HCT116 (cell line): Measurements from ENCODE around the gene KIAA1586. TPM values are rescaled to one million over a fixed set of nuclear protein-coding genes. Genes with fewer than 3 reads are reported as not detected.
A peak's percentile ranks its signal among the peaks of the same experiment; 100 is the strongest.

Experiments used
- ATAC-seq: fragments of 200-7000 bp; cut with Tn5 transposase; 2 replicates; pipeline ENCODE4 v1.9.1; 2020; ENCODE audit warnings: mild to moderate bottlenecking, moderate library complexity
- BruUV-seq: library from RNA; stranded (reverse); fragments of 400-500 nt; replicated peaks from 2 replicates; lab custom pipeline; 2021; lab: Mats Ljungman, UMichigan
- CTCF ChIA-PET: fragments of 300-600 bp; sonication (Branson Sonifier 250); formaldehyde crosslinking; loops from one replicate; lab custom pipeline; 2021; ENCODE audit warnings: antibody characterized with exemption; lab: Charles Lee
- POLR2A ChIA-PET: fragments of 300-600, 350-600 bp; sonication (Branson Sonifier 250); formaldehyde crosslinking; loops from one replicate; lab custom pipeline; 2021; ENCODE audit warnings: antibody characterized with exemption; lab: Charles Lee
- RAD21 ChIA-PET, 2 experiments: fragments of 300-600 bp; sonication (Branson Sonifier 250); formaldehyde crosslinking; loops; one replicate each; lab custom pipeline; 2023; ENCODE audit warnings: low total read pairs in 2 of 2; ENCODE audit not compliant: uncharacterized antibody in 2 of 2, unreplicated experiment in 2 of 2, low non-redundant PET in 1 of 2; lab: Charles Lee
- DNase-seq: peaks from one replicate; pipeline ENCODE4 v3.0.0-alpha.2; 2010; ENCODE audit warnings: low read depth, low spot score
- H2AFZ ChIP-seq: fragments of 200-600 bp; shearing (Covaris generic), sonication (generic); 2 replicates; pipeline ENCODE4 v1.6.1; 2017; ENCODE audit warnings: low read depth, mixed run types, mixed read lengths, antibody characterized with exemption, low read length; ENCODE audit not compliant: poor library complexity, severe bottlenecking
- H3K27ac ChIP-seq: 2 replicates; pipeline ENCODE4 v1.5.1; 2012; ENCODE audit warnings: low read depth, low read length
- H3K27me3 ChIP-seq: fragments of 200-600 bp; sonication (generic); 2 replicates; pipeline ENCODE4 v1.6.1; 2016; ENCODE audit warnings: mixed run types, low read length, mixed read lengths; ENCODE audit not compliant: insufficient read depth
- H3K36me3 ChIP-seq, 2 experiments: fragments of 200-500 bp in 1 of 2; fragments of 200-600 bp in 1 of 2; sonication (Bioruptor generic) in 1 of 2; sonication (generic) in 1 of 2; 2 replicates each; pipeline versions ENCODE4 v1.5.1 to v1.6.1; 2014 to 2016; ENCODE audit warnings: low read length in 2 of 2, inconsistent platforms in 1 of 2, mixed read lengths in 1 of 2, mixed run types in 1 of 2; ENCODE audit not compliant: insufficient read depth in 2 of 2, control insufficient read depth in 1 of 2
- H3K4me1 ChIP-seq, 2 experiments: fragments of 200-600 bp in 1 of 2; sonication (generic) in 1 of 2; 2 replicates each; pipeline versions ENCODE4 v1.5.1 to v1.6.1; 2012 to 2017; ENCODE audit warnings: low read length in 2 of 2, inconsistent platforms in 1 of 2, mild to moderate bottlenecking in 1 of 2, mixed read lengths in 1 of 2, mixed run types in 1 of 2, moderate library complexity in 1 of 2; ENCODE audit not compliant: insufficient read depth in 2 of 2, control insufficient read depth in 1 of 2
- H3K4me2 ChIP-seq: fragments of 200-600 bp; sonication (generic); 2 replicates; pipeline ENCODE4 v1.6.1; 2017; ENCODE audit warnings: mixed run types, low read length, mixed read lengths
- H3K4me3 ChIP-seq, 2 experiments: fragments of 200-600 bp in 1 of 2; sonication (generic) in 1 of 2; replicated peaks in 1 of 2; 2 replicates each; pipeline ENCODE4 v1.5.1; 2011 to 2016; ENCODE audit warnings: low read length in 2 of 2, control low read depth in 1 of 2, low read depth in 1 of 2, mild to moderate bottlenecking in 1 of 2, mixed read lengths in 1 of 2, mixed run types in 1 of 2
- H3K79me2 ChIP-seq: fragments of 200-600 bp; sonication (generic); 2 replicates; pipeline ENCODE4 v1.6.1; 2017; ENCODE audit warnings: mild to moderate bottlenecking, mixed run types, low read length, moderate library complexity, mixed read lengths; ENCODE audit not compliant: insufficient read depth
- H3K9ac ChIP-seq: fragments of 200-600 bp; sonication (generic); 2 replicates; pipeline ENCODE4 v1.6.1; 2016; ENCODE audit warnings: low read length, mixed read lengths
- H3K9me2 ChIP-seq: fragments of 200-600 bp; sonication (generic), shearing (Covaris generic); 2 replicates; pipeline ENCODE4 v1.6.1; 2017; ENCODE audit warnings: mixed run types, mild to moderate bottlenecking, moderate library complexity; ENCODE audit not compliant: insufficient read depth
- H3K9me3 ChIP-seq, 2 experiments: fragments of 200-500 bp in 1 of 2; fragments of 200-600 bp in 1 of 2; sonication (Bioruptor generic) in 1 of 2; sonication (generic) in 1 of 2; 2 replicates each; pipeline ENCODE4 v1.6.1; 2014 to 2017; ENCODE audit warnings: low read length in 2 of 2, mixed read lengths in 2 of 2, inconsistent platforms in 1 of 2, low read depth in 1 of 2, mild to moderate bottlenecking in 1 of 2, mixed run types in 1 of 2, moderate library complexity in 1 of 2; ENCODE audit not compliant: control insufficient read depth in 1 of 2, insufficient read depth in 1 of 2
- H4K20me1 ChIP-seq: fragments of 200-600 bp; sonication (generic), shearing (Covaris generic); 2 replicates; pipeline ENCODE4 v1.6.1; 2017; ENCODE audit warnings: mixed run types, mild to moderate bottlenecking, moderate library complexity; ENCODE audit not compliant: insufficient read depth
- CBX3 ChIP-seq: IDR thresholded peaks from 2 replicates; pipeline ENCODE4 v1.6.1; 2012; ENCODE audit warnings: low read depth
- EGR1 ChIP-seq: IDR thresholded peaks from 2 replicates; pipeline ENCODE4 v1.6.1; 2012; ENCODE audit warnings: low read depth
- ELF1 ChIP-seq: IDR thresholded peaks from 2 replicates; pipeline ENCODE4 v1.6.1; 2012; ENCODE audit warnings: low read depth, borderline replicate concordance
- EZH2 ChIP-seq: fragments of 200-600 bp; sonication (generic); IDR thresholded peaks from 2 replicates; pipeline ENCODE4 v1.6.1; 2017; ENCODE audit warnings: antibody characterized with exemption, mixed run types
- EZH2phosphoT487 ChIP-seq: fragments of 200-600 bp; IDR thresholded peaks from 2 replicates; pipeline ENCODE4 v1.6.1; 2018; ENCODE audit warnings: antibody characterized with exemption, borderline replicate concordance
- MAX ChIP-seq: IDR thresholded peaks from 2 replicates; pipeline ENCODE4 v1.6.1; 2012
- POLR2A ChIP-seq: IDR thresholded peaks from 2 replicates; pipeline ENCODE4 v1.7.0; 2011; ENCODE audit warnings: borderline replicate concordance; ENCODE audit not compliant: insufficient read depth, insufficient read length; ENCODE audit errors: extremely low read depth
- POLR2AphosphoS5 ChIP-seq: IDR thresholded peaks from 2 replicates; pipeline ENCODE4 v1.6.1; 2011; ENCODE audit warnings: mild to moderate bottlenecking, low read depth, low read length, moderate library complexity
- RAD21 ChIP-seq: IDR thresholded peaks from 2 replicates; pipeline ENCODE4 v1.6.1; 2012; ENCODE audit warnings: low read depth, mild to moderate bottlenecking
- REST ChIP-seq: IDR thresholded peaks from 2 replicates; pipeline ENCODE4 v1.6.1; 2012; ENCODE audit warnings: low read depth
- SIN3A ChIP-seq: IDR thresholded peaks from 2 replicates; pipeline ENCODE4 v1.6.1; 2012; ENCODE audit warnings: low read depth
- SP1 ChIP-seq: IDR thresholded peaks from 2 replicates; pipeline ENCODE4 v1.6.1; 2012; ENCODE audit warnings: low read depth
- TCF7L2 ChIP-seq: IDR thresholded peaks from 2 replicates; pipeline ENCODE4 v1.7.0; 2011; ENCODE audit warnings: borderline replicate concordance, inconsistent platforms; ENCODE audit not compliant: insufficient read depth, insufficient read length; ENCODE audit errors: extremely low read depth
- YY1 ChIP-seq: IDR thresholded peaks from 2 replicates; pipeline ENCODE4 v1.6.1; 2011; ENCODE audit warnings: low read length, low read depth, moderate library complexity, mild to moderate bottlenecking; ENCODE audit not compliant: insufficient replicate concordance; ENCODE audit errors: extremely low read depth
- ZBTB33 ChIP-seq: IDR thresholded peaks from 2 replicates; pipeline ENCODE4 v1.6.1; 2011; ENCODE audit warnings: mild to moderate bottlenecking, low read length, moderate library complexity; ENCODE audit not compliant: insufficient replicate concordance; ENCODE audit errors: extremely low read depth
- ZFX ChIP-seq: fragments of 450-650 bp; IDR thresholded peaks from 2 replicates; pipeline ENCODE4 v1.6.1; 2017
- intact Hi-C: fragments of 100-400 bp; cut with micrococcal nuclease; formaldehyde crosslinking; loops from 2 replicates; pipeline ENCODE4 v1.10.0; 2022
- total RNA-seq: library from RNA; stranded (reverse); gene quantifications from one replicate; pipeline ENCODE4 v1.2.1, GENCODE V29; 2021; ENCODE audit not compliant: unreplicated experiment

Gene KIAA1586
- total RNA-seq, 1 experiment from 2014 or later, result 12.7 TPM

- TF ChIP-seq ZBTB33 (no peak), REST (no peak), EZH2phosphoT487 (no peak)
These were observed 42.8 kb downstream of the KIAA1586 start (continued) for GRCh38 chr6:57089265-57089664.

DNA sequence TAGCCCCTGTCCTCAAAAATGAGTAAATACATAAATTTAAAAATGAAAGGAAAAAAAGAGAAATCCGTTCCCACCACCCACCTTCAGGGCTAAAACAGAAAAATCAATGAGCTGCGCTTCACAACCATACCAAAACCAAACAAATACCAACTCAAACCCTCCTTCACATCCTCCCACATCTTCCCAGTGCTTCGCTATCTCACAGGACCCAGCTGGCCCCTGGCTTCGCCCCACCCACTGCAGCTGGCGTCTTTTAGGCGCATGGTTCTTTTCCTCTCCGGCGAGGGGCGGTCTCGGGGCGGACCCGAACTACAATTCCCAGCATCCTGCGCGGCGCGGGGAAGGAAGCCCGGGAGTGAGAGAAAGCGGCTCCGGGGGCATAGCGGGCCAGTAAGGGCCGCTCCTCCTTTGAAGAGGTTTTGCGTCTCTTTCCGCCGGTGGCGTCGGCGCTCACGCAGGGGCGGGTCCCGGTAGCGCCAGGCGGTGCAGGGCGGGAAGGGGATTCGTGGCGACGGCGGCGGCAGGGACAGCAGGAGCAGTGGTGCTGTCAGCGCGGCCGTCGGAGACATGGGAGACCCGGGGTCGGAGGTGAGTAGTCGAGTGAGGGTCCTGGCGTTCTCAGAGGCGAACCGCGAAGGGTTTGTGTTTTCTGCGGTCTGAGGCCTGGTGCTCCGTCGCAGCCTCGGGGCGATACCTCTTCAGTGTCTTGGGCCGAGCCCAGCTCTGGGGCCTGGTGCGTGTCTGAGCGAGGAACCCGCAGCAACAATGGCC lies 43.4 kb downstream of the KIAA1586 start, which contains the start of gene ZNF451:
TSS of gene ZNF451 (plus strand) at position 502 of the 771 bp plus-strand sequence. CDS start at position 568, 66 bp downstream.
- ChIA-PET CTCF (interaction anchor here (0.7 kb wide), 1 partner anchor 187 kb away, joined by 3 read pairs; no protein-coding TSS in a partner anchor), RAD21 (no interaction called here)
- intact Hi-C loops, result loop anchor here (10.0 kb wide), 1 partner anchor 185 kb away; no protein-coding TSS in a partner anchor
- Histone ChIP-seq H3K36me3 (peaks cover 0 to 4% of the 10 kb centered on the region in 2 experiments; a peak in 3 of 4 replicates), H3K4me1 (peaks cover 4 to 12% of the 10 kb centered on the region in 2 experiments; a peak in 3 of 4 replicates), H4K20me1 (peaks cover 4% of the 10 kb centered on the region; the same call in 1 of the 2 replicates)
- BruUV-seq, result no TSS peak
- DNase-seq, result peak; percentile 90
- peak; percentile 78 for TF ChIP-seq YY1
- TF ChIP-seq TCF7L2, result peak; percentile 96
- TF ChIP-seq RAD21, result no peak
- peak; percentile 76 for TF ChIP-seq POLR2AphosphoS5
- peak; percentile 89; the same call in 1 of the 2 replicates for TF ChIP-seq CBX3
- no peak for TF ChIP-seq EZH2
- peak; percentile 71 for TF ChIP-seq ELF1
- peak; percentile 39; the same call in 1 of the 2 replicates for TF ChIP-seq EGR1
- peak; percentile 90 for TF ChIP-seq MAX
- TF ChIP-seq POLR2A, result peak; percentile 29
- TF ChIP-seq ZFX, result peak; percentile 80
- peak; percentile 91 for TF ChIP-seq SIN3A
- peak; percentile 83 for TF ChIP-seq SP1
- TF ChIP-seq ZBTB33, result no peak
- TF ChIP-seq, all 23 proteins: peak for 11
- Histone ChIP-seq H3K4me2 (peak within 1 kb of the TSS; percentile 57), H3K27me3 (no peaks in the 10 kb centered on the region), H3K79me2 (peaks cover 36% of the 10 kb centered on the region), H3K9ac (peak within 1 kb of the TSS; percentile 65), H3K27ac (peak within 1 kb of the TSS; percentile 45; the same call in 1 of the 2 replicates), H3K9me2 (no peaks in the 10 kb centered on the region), H3K4me3 (peak within 1 kb of the TSS; percentile 55 to 61), H3K9me3 (no peaks in the 10 kb centered on the region), H2AFZ (peak within 1 kb of the TSS; percentile 59)
- ATAC-seq, result peak; percentile 94
- POLR2A ChIA-PET, result no interaction called here
